HG03064 (cell line): ENCODE results near the gene SMARCD3.

ENCODE experiments used
- ATAC-seq: cut with Tn5 transposase; IDR thresholded peaks from one replicate; pipeline ENCODE4 v1.9.1; 2021; ENCODE audit warnings: low read depth; ENCODE audit not compliant: unreplicated experiment

SMARCD3 gene

GRCh38 chr7:151215396-151215795, 33.1 kb downstream of the SMARCD3 start:
- ATAC-seq, result no peak

- ATAC-seq, result no peak
Observed at GRCh38 chr7:151213826-151214225, 34.7 kb downstream of the SMARCD3 start.

GRCh38 chr7:151212626-151213025, 35.9 kb downstream of the SMARCD3 start:
- no peak for ATAC-seq

GRCh38 chr7:151211155-151211772, 37.2 kb downstream of the SMARCD3 start:
- ATAC-seq, result no peak

GRCh38 chr7:151210087-151210854, 38.2 kb downstream of the SMARCD3 start, which contains the start of gene H2BK1:
Gene H2BK1, minus strand, starts transcription at chr7:151210488. Its CDS starts 170 bp downstream, at chr7:151210318.
- no peak for ATAC-seq

- ATAC-seq, result no peak
Observed at GRCh38 chr7:151209588-151209987, 38.9 kb downstream of the SMARCD3 start.

- ATAC-seq, result no peak
Observed at GRCh38 chr7:151208253-151208862, 40.1 kb downstream of the SMARCD3 start.

GRCh38 chr7:151207804-151208203, 40.7 kb downstream of the SMARCD3 start:
- ATAC-seq, result no peak

GRCh38 chr7:151207315-151207714, 41.2 kb downstream of the SMARCD3 start:
- ATAC-seq, result no peak

GRCh38 chr7:151206914-151207313, 41.6 kb downstream of the SMARCD3 start:
- ATAC-seq, result no peak

GRCh38 chr7:151205730-151206129, 42.8 kb downstream of the SMARCD3 start:
- no peak for ATAC-seq

GRCh38 chr7:151204383-151205032, 44.0 kb downstream of the SMARCD3 start:
- no peak for ATAC-seq

GRCh38 chr7:151202836-151203235, 45.7 kb downstream of the SMARCD3 start:
- no peak for ATAC-seq

GRCh38 chr7:151201751-151202150, 46.7 kb downstream of the SMARCD3 start:
- ATAC-seq, result no peak

- no peak for ATAC-seq
Observed at GRCh38 chr7:151201344-151201743, 47.1 kb downstream of the SMARCD3 start.

- no peak for ATAC-seq
Observed at GRCh38 chr7:151198945-151199848, 49.3 kb downstream of the SMARCD3 start.

- no peak for ATAC-seq
Observed at GRCh38 chr7:151197932-151198331, 50.6 kb downstream of the SMARCD3 start.

- no peak for ATAC-seq
Observed at GRCh38 chr7:151195616-151196450, 52.7 kb downstream of the SMARCD3 start.

- no peak for ATAC-seq
Observed at GRCh38 chr7:151194188-151194587, 54.3 kb downstream of the SMARCD3 start.
